Endodermal cell (in vitro differentiated cells): Measurements from ENCODE around the gene NUP107. TPM values are rescaled to one million over a fixed set of nuclear protein-coding genes. Genes with fewer than 3 reads are reported as not detected.

Source experiments
- DNase-seq: peaks from one replicate; pipeline ENCODE4 v3.0.0-alpha.2; 2017
- H3K27ac ChIP-seq: 2 replicates; pipeline ENCODE4 v1.5.1; 2013; ENCODE audit warnings: mild to moderate bottlenecking, low read depth, low read length, moderate library complexity
- H3K27me3 ChIP-seq: 2 replicates; pipeline ENCODE4 v1.6.1; 2013; ENCODE audit warnings: mild to moderate bottlenecking, low read length, moderate library complexity; ENCODE audit not compliant: insufficient read depth, control insufficient read depth, poor library complexity, severe bottlenecking
- H3K36me3 ChIP-seq: 2 replicates; pipeline ENCODE4 v1.7.0; 2013; ENCODE audit warnings: mild to moderate bottlenecking, low read length, moderate library complexity; ENCODE audit not compliant: control insufficient read depth, insufficient read depth
- H3K4me1 ChIP-seq: one replicate; pipeline ENCODE4 v1.7.0; 2013; ENCODE audit warnings: low read length; ENCODE audit not compliant: control insufficient read depth, insufficient read depth
- H3K4me3 ChIP-seq: 2 replicates; pipeline ENCODE4 v1.5.1; 2013; ENCODE audit warnings: mild to moderate bottlenecking, low read length, moderate library complexity
- H3K9ac ChIP-seq: 2 replicates; pipeline ENCODE4 v1.6.1; 2013; ENCODE audit warnings: mild to moderate bottlenecking, low read length, moderate library complexity; ENCODE audit not compliant: poor library complexity, severe bottlenecking; ENCODE audit errors: extremely low read depth
- H3K9me3 ChIP-seq: 2 replicates; pipeline ENCODE4 v1.6.1; 2013; ENCODE audit warnings: mild to moderate bottlenecking, low read length, moderate library complexity; ENCODE audit not compliant: control insufficient read depth
- H3K27ac Mint-ChIP-seq: 2 replicates; pipeline ENCODE4 v1.8.0; 2020; ENCODE audit warnings: mixed read lengths
- H3K27me3 Mint-ChIP-seq: 2 replicates; pipeline ENCODE4 v1.8.0; 2021; ENCODE audit warnings: mild to moderate bottlenecking, mixed read lengths; ENCODE audit not compliant: insufficient read depth
- H3K36me3 Mint-ChIP-seq: 2 replicates; pipeline ENCODE4 v1.8.0; 2020; ENCODE audit warnings: low read depth, mixed read lengths
- H3K4me1 Mint-ChIP-seq: 2 replicates; pipeline ENCODE4 v1.8.0; 2020; ENCODE audit warnings: mixed read lengths
- H3K4me3 Mint-ChIP-seq: 2 replicates; pipeline ENCODE4 v1.8.0; 2020; ENCODE audit warnings: mild to moderate bottlenecking, moderate library complexity, mixed read lengths
- H3K9me3 Mint-ChIP-seq: 2 replicates; pipeline ENCODE4 v1.8.0; 2020; ENCODE audit warnings: mild to moderate bottlenecking, mixed read lengths
- WGBS, 2 experiments: methylation state at CpG; one replicate each; pipeline versions ENCODE4 v1.1.5 to v1.1.7; 2013; ENCODE audit warnings: missing lambda C conversion rate in 2 of 2, mixed read lengths in 1 of 2; ENCODE audit not compliant: insufficient coverage in 1 of 2, insufficient read length in 1 of 2; 5-methylcytosine and 5-hydroxymethylcytosine counted together
- total RNA-seq, 2 donors: library from RNA; stranded (reverse); fragmentation: NEBNext Ultra II Directional in 1 of 2; extraction: Animal tissue kit (Norgen Biotek cat#: 25700) in 1 of 2; gene quantifications; 2 replicates in 1 of 2; 3 replicates in 1 of 2; pipeline ENCODE4 v1.2.1, GENCODE V29; 2021
- TF ChIP-seq, protein P1 (sequence below): fragments of 200-600 bp; sonication (generic); conservative IDR thresholded peaks from 2 replicates; pipeline ENCODE4 v1.5.0; 2021; ENCODE audit warnings: antibody characterized with exemption, mild to moderate bottlenecking

The NUP107 gene
- total RNA-seq, 2 donors from 2014 or later, result 116 to 130 TPM

DNA sequence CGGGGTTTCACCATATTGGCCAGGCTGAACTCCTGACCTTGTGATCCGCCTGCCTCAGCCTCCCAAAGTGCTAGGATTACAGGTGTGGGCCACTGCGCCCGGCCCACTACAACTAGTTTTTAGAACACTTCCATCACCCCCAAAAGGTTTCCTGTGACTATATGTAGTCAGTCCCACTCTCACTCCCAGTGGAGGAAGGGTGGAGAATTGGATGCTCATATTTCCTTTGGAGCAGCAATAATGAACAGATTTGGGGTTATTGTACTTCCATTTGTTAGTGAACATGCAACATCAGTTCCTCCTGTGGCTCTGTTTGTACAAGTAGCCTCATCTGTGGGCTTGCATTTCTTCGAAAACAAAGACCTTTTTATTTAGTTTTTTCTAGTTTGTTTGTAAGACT, 40.3 kb upstream of the NUP107 start:
- no peak for DNase-seq
- Mint-ChIP-seq H3K4me1 (no peaks in the 10 kb centered on the region), H3K27me3 (no peaks in the 10 kb centered on the region), H3K36me3 (peaks cover 42% of the 10 kb centered on the region), H3K27ac (peak overlapping the region; percentile 3), H3K9me3 (no peaks in the 10 kb centered on the region), H3K4me3 (no peak overlapping the region)
- 91 to 100% methylated on average over 2 to 3 of the region's 5 CpGs for WGBS, 2 experiments
- H3K4me1 ChIP-seq, result no peaks in the 10 kb centered on the region
- no peaks in the 10 kb centered on the region for H3K9me3 ChIP-seq
- peaks cover 62% of the 10 kb centered on the region for H3K36me3 ChIP-seq
- TF ChIP-seq, protein P1, sequence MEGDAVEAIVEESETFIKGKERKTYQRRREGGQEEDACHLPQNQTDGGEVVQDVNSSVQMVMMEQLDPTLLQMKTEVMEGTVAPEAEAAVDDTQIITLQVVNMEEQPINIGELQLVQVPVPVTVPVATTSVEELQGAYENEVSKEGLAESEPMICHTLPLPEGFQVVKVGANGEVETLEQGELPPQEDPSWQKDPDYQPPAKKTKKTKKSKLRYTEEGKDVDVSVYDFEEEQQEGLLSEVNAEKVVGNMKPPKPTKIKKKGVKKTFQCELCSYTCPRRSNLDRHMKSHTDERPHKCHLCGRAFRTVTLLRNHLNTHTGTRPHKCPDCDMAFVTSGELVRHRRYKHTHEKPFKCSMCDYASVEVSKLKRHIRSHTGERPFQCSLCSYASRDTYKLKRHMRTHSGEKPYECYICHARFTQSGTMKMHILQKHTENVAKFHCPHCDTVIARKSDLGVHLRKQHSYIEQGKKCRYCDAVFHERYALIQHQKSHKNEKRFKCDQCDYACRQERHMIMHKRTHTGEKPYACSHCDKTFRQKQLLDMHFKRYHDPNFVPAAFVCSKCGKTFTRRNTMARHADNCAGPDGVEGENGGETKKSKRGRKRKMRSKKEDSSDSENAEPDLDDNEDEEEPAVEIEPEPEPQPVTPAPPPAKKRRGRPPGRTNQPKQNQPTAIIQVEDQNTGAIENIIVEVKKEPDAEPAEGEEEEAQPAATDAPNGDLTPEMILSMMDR, result no peak
- H3K9ac ChIP-seq, result no peak overlapping the region
- no peaks in the 10 kb centered on the region for H3K27me3 ChIP-seq
- H3K27ac ChIP-seq, result no peak overlapping the region
- H3K4me3 ChIP-seq, result no peak overlapping the region

DNA sequence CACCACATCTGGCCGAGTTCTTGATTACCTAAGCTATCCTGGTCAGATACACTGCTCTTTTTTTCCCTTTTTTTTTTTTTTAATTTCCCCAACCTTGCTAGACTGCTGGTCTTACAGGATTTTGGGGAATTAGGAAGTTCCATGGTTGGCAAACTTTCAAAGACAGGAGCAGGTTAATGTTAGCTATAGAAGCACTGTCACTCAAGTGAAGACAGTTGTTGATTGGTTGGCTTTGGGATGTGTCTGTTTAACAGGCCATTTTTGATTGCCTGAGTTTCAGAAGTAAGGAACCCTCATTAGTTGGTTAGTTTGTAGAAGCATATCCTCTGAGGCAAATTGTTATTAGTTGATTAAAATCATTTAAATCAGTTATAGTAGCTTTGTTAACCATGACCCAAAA, 39.3 kb upstream of the NUP107 start:
- H3K27me3 ChIP-seq, result no peaks in the 10 kb centered on the region
- no peak overlapping the region for H3K9ac ChIP-seq
- H3K36me3 ChIP-seq, result peaks cover 62% of the 10 kb centered on the region
- Mint-ChIP-seq H3K4me1 (no peaks in the 10 kb centered on the region), H3K27me3 (no peaks in the 10 kb centered on the region), H3K27ac (peak overlapping the region; percentile 32), H3K9me3 (no peaks in the 10 kb centered on the region), H3K4me3 (no peak overlapping the region), H3K36me3 (peaks cover 46% of the 10 kb centered on the region)
- no peak overlapping the region for H3K4me3 ChIP-seq
- TF ChIP-seq, protein P1, result no peak
- no peaks in the 10 kb centered on the region for H3K9me3 ChIP-seq
- DNase-seq, result no peak
- H3K4me1 ChIP-seq, result no peaks in the 10 kb centered on the region
- WGBS, 2 experiments, result 83 to 94% methylated on average over 1 of the region's 1 CpG
- no peak overlapping the region for H3K27ac ChIP-seq

DNA sequence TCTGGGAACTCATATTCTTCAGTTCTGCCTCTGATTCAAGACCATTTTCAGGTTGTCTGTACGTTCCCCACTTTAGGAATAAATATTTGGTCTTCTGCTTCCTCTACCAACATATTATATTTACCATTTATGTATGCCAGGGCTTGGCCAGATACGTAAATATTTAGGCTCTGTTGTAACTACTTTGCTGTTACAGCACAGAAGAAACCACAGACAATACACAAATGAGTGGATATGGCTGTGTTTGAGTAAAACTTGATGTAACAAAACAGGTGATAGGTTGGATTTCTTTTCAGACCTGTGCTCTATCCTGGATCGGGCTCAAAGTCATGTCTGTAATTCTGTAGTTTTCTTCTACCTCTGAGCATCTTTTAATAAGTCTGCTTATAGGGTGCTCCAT, 38.6 kb upstream of the NUP107 start:
- Histone ChIP-seq H3K27me3 (no peaks in the 10 kb centered on the region), H3K9ac (no peak overlapping the region), H3K36me3 (peaks cover 65% of the 10 kb centered on the region), H3K4me1 (no peaks in the 10 kb centered on the region), H3K9me3 (no peaks in the 10 kb centered on the region), H3K27ac (no peak overlapping the region), H3K4me3 (no peak overlapping the region)
- peaks cover 47% of the 10 kb centered on the region for H3K36me3 Mint-ChIP-seq
- H3K9me3 Mint-ChIP-seq, result no peaks in the 10 kb centered on the region
- no peaks in the 10 kb centered on the region for H3K27me3 Mint-ChIP-seq
- WGBS, 2 experiments, result 94 to 95% methylated on average over 2 to 3 of the region's 3 CpGs
- H3K4me1 Mint-ChIP-seq, result no peaks in the 10 kb centered on the region
- DNase-seq, result no peak
- peak overlapping the region; percentile 26 for H3K27ac Mint-ChIP-seq
- TF ChIP-seq, protein P1, result no peak
- H3K4me3 Mint-ChIP-seq, result no peak overlapping the region
